ENCODE data around the gene ZCCHC14.

DNA sequence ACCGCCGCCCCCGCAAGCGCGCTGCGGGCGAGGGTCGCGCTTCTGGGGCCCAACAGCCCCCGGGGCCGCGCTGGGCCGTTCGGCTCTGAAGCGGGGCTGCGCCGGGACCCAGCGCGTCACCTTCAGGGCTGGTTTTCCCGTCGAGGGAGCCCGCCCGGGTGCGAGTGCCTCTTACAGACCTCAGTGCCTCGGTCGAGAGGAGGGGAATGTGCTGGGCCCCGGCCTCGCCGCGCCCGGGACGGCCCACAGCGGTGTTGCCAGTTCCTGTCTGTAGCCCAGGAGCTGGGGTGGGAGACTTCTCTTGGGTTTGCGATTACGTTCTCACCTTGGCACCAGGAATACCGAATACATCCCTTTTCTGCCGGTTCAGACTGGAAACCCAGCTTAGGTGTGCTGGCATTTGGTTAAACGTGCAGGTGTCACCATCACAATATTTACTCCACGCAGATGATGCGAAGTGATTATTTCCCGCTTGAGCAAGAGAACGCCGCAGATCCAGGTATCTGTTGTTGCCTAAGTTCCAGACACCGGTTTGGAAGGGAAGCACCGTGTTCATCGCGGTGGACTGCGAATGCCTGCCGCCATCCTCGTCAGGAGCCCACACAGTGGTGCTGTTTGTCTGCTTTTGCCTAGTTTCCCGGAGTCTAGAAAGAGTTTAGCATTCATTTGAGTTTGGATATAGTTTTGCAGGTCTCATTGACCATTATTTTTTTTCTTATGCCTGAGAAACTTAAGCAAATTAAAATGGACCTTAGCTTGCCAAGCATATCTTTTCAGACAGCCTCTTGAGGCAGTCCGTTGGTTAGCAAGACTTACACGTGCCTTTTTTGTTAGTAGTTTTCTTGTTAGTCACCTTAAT, 99.8 kb downstream of the ZCCHC14 start:
- TF ChIP-seq EZH2phosphoT487 (conservative IDR thresholded peaks at IDR 0.05; ENCODE audit: low read length): no peak
- TF ChIP-seq, protein P1, sequence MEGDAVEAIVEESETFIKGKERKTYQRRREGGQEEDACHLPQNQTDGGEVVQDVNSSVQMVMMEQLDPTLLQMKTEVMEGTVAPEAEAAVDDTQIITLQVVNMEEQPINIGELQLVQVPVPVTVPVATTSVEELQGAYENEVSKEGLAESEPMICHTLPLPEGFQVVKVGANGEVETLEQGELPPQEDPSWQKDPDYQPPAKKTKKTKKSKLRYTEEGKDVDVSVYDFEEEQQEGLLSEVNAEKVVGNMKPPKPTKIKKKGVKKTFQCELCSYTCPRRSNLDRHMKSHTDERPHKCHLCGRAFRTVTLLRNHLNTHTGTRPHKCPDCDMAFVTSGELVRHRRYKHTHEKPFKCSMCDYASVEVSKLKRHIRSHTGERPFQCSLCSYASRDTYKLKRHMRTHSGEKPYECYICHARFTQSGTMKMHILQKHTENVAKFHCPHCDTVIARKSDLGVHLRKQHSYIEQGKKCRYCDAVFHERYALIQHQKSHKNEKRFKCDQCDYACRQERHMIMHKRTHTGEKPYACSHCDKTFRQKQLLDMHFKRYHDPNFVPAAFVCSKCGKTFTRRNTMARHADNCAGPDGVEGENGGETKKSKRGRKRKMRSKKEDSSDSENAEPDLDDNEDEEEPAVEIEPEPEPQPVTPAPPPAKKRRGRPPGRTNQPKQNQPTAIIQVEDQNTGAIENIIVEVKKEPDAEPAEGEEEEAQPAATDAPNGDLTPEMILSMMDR (IDR thresholded peaks at IDR 0.05; ENCODE audit: insufficient read depth, low read length, poor library complexity, severe bottlenecking): no peak
